ENCODE measurements around the gene SMIM30.
A peak's percentile ranks its signal among the peaks of the same experiment; 100 is the strongest.

The SMIM30 gene

DNA sequence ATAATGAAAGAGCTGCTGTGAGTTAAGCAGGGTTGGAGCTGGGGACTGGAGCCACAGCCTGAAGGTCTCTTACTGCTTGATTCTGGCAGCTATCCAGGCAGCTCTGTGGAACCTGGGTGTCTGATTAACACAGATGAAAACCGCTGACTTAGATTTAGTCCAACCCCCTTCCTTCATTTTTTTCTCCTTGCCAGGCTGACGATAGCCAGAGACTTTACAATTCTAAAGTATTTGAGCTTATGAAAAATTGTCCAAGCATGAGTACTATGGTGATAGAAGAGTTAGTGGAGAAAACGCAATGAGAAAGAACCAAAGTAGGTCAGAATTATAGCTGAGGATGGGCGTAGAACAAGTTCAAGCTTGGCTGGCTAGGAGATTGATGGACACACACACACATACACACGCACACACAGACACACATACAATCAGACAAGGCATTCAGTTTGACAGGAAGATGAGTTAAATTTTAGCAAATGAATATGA lies 18.2 kb downstream of the SMIM30 start:
- no peak for DNase-seq

DNA sequence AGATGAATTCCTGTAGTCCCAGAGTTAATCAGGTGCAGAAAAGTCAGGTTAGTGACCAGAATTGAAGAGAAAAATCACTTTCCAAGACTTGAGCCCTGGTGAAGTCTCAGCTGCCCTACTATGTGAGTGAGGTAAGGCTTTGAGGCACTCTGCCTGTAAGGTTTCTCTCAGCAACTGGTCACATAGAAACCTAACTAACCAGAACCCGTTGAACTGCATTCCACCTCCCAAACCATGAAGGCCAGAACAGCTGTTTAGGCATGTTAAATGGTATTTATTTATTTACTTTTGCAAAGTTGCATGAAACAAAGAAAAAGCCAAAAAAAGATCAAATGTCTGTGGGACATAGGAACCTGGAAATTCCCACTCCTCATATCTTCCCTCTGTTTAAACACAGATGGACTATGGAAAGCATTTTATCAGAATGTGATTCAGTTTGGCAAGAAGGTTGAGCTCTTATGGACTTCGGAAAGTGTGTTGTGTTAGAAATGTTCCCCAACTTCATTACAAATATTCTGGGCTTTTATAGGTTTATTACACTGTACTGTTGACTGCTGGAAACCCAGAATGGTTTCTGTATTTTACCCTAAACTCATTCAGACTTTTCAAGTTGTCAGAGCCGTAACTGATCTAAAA lies 19.0 kb downstream of the SMIM30 start:
- no peak for DNase-seq

DNA sequence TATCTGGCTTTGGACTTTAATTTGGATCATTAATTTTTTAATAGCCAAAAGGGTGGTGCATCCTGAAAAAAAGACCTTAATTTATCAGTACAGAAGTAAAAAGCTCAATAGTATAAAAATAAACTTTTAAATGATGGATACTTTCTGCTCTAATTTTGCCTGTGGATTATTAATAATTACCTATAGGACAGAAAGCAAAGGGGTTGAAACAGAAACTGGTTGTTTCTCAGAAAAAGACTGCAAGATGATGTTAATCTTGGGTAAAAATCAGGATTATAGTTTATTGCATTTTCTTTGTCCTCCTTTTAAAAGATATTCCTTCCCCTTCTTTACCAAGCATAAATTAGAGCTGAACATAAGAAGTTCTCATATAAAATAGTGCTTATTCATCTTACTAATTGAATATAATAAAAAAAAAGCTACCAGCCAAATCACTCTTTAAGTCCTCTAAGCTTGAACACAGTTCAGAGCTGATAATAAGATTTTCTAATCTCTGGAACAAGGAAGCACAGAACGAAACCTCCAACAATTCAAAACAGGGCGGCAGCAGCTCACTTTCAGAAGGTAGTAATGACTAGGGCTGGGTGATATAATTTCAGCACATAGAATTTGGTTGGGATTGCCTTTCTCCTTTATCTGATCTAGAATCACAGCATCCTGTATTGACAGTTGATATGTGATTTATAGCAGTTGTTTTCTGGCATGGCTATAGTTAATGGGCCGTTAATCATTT lies 23.7 kb downstream of the SMIM30 start:
- DNase-seq: no peak

DNA sequence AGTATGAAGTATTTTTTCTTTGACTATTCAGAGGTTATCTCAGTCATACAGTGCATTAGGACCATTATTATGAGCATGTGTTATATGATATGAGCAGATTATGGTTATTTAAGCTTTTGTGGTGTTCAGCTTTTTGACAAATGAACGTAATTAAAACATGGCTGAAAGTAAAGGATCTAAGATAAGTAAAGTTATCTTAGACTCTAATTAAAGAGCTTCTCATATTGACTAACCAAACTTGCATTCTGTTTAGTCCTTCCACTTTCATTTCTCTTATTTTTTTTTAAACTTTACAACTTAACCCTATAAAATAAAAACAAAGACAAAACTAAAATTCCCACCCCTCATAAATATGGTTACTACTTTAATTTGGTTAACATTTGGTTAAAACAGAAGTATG lies 24.8 kb downstream of the SMIM30 start:
- DNase-seq: no peak

DNA sequence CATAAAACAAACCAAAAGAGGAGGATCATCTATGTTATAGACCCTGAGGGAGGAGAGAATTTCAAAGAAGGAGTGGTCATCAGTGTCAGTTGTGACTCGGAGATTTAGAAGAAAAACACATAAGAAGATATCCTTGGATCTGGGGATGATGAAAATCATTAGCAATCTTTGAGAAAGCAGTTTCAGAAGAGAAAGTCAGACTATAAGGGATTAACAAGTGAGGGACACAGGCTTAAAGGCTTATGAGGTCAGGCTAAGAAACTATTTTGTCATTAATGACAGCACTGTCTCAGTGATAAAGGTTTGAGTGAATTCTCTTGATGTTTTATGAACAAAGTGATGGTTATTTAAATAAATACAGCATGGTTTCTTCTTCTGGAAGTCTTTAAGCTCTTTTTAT lies 25.6 kb downstream of the SMIM30 start:
- DNase-seq: no peak

DNA sequence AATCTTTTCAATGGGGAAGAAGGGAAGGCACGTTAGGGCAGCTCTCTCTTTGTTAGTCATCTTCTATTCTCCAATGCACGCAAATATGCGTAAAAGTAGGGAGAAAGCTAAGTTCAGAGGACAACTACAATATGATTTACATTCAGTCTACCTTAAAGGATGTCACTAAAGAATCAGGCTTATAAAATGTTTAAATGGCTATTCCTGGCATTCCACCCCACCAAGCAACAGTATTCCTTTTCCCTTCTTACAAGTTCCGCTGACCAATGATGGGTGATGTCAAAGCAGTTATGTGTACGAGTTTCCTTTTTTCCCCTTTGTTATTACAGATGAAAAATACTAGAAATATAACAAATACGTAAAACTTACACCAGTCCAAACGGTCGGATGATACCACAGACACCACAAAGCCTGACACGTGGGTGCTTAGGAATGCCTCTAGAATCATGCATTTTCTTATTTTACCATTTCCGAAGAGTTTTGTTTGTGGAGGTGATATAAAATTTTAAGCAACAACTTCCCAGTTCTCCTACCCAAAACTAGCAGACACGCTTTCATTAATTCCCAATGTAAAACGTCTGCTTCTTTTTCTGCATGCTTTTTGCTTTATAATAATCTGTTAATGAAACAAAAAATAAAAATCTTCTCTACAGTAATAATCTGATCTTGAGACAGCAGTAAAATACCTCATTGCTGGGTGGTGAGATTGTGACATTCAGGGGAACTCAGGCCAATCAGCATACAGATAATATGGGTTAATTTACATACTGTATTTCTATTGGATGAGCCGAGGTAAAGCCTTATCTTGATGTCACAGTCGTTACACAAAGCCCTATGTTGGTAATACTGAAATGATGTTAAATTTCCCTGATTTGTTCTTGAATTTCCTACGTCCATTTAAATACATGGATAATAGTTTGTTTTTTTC lies 31.0 kb downstream of the SMIM30 start:
- DNase-seq: no peak

DNA sequence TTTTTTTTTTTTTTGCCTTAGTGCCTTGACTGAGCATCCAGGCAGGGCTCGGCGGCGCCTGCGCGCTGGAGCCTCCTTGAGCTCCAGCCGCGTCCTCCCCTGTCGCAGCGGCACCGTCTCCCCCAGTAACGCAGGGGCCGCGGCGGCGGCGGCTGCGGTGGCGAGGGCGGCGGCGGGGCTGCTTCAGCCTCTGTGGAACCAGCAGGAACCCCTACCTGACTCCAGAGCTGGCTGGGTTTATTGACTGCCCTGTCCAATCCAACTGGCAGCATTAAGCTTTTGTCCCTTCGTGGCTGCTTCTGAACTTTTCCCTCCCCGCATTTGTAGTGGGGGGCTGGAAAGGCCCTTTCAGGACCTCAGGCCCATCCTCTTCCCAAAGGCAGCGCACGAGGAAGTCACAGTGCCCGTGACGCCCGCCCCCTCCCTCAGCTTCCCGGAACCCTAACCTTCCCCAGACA lies 31.9 kb downstream of the SMIM30 start, which contains the start of gene GPR85:
GPR85 (minus strand) TSS at position 397 of the 458 bp plus-strand sequence. CDS start 2,106 bp downstream, outside the sequence.
- DNase-seq: peak; percentile 21

DNA sequence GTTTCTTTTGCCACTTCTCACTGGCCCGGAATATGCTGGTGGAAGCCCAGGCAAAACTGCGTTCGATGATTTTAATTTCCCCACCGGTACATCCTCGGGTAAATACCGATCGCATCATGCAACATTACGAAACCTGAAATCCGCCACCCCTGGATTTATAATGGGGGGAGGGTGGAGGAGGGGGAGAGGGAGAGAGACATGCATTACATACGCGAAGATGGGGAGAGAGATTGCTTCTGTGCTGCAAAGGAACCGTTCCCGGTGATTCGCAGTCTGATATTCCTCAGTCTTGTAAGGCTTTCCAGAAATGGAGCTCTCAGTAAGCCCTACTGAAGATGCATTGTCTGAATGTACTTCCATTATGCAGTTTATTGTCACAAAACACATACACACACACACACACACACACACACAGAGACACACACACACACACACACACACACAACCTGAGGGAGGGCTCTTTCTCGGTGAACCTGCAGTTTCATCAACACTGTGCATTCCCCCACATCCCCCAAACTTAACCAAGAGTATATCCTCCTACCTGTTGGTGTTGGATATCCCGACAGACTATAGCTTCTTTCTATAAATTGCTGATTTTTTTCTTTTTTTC lies 32.5 kb downstream of the SMIM30 start:
- no peak for DNase-seq

DNA sequence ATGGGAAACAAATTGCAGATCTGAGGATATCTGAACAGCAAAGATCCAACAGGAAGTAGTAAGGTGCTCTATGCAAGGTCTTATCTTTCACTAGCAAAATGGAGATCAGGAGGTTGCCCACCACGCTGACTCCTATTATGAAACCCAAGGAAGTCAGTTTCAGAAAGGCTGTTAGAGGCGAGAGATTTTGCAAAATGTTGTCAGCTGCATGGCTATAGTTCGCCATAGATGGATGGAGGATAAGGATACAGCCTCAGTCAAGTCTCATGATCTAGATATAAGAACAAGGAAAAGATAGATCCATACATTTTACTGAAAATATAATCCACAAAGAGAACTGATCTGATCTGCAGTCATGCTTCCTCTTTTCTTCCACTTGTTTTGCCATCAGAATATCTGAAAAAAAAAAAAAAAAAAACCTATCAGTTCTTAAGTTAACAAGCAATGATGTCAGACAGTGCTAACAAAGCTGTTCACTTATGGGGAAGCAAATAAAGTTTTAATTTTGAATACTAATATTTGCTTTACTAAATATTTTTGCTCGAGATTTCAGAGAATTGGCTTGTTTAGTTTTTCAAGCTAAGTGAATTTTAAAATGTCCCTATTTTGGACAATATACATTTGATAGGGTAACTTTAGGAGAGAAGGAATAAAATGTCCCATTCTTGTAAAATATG lies 33.7 kb downstream of the SMIM30 start:
- DNase-seq: no peak

DNA sequence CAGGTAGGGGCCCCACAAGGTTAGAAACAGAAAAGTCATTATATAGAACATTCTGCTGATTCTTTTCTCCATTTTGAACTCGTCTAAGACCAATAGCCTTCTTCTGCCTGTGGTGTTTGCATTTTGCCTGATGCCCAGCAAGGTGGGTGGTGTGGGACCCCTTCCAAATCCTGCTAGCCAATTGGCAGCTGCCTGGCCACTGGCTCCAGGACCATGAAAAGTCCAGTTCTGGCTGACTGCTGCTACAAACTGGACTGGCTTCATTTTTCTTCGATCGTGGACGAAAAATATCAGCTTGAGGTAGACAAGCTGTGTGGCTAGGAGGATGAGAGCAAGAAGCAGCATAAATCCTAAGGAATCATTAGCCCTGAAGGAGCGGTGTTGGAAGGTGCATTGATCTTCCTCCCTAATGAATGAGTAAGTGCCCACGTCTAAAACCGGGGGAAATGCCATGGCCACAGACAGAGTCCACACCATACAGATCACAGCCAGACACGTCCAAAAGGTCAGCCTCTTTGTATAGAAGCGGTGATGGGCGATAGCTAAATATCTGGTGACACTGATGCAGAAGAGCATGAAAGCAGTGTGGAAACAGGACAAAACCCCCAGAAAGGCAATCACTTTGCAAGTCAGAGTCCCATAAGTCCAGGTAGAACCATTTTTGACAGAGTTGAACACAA lies 34.4 kb downstream of the SMIM30 start:
- no peak for DNase-seq

DNA sequence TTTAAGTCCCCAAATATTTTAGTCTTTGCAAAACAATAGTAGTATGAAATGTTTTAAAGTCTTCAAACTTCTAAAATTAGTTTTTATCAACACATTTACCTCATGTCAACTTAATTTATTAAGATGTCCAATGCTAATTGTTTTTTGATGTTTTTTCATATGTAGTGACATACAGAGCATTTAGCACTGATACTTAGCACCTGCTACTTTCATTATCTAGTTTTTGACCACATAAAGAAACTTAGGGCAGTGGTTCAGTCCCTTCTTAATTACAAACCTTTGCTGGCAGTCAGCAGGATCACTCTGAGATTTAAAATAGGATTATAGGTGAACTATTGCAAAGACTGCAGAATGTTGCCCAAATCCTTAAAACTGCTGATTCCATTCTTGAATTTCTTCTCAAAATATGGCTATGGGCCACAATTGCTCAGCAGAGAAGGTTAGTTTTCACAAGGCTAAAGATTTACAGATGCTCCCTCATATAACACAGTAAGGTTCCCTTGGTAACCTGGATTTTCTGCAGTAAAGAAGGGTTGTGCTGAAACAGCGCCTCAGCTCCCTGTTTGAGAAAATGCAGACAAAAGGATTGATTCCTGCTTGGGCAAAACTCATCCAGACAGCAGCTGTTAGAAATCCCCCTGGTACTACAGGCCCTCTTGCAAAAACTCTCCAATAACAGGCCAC lies 35.1 kb downstream of the SMIM30 start:
- DNase-seq: no peak

DNA sequence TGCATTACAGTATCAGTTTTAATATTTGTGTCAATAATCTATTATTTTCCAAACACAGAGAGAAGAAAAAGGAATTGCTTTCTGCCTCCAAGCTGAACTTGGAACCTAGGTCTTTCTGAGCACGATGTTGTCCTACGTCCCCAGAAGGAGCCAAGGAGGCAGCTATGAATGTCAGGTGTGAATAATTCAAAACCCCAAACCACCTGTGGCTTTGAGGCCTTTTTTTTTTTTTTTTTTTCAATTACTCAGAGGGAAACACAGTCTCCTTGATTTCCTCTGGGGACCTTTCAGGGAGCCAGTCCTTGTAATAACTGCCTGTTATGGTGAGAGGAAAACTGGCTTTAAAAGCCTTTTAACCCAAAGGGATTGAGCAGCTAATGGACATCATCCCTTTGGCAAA lies 40.0 kb downstream of the SMIM30 start:
- DNase-seq: no peak

DNA sequence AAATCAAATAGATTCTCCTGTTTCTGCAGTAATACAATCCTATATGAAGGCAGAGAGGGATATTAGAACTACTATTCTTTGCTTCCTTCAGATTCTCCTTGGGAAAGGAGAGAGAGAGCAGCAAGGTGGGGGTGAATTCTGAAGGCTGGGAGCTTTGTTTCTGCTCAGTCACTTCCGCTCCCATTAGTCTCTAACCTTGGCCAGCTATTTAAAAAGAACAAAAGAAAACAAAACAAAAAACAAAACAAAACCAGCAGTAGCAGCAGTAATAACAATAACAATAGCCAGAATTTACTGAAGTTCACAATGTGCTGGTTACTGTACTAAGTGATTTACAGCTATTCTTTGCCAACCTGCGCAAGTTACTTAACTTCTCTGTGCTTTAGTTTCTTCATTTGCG lies 41.7 kb downstream of the SMIM30 start:
- DNase-seq: no peak

DNA sequence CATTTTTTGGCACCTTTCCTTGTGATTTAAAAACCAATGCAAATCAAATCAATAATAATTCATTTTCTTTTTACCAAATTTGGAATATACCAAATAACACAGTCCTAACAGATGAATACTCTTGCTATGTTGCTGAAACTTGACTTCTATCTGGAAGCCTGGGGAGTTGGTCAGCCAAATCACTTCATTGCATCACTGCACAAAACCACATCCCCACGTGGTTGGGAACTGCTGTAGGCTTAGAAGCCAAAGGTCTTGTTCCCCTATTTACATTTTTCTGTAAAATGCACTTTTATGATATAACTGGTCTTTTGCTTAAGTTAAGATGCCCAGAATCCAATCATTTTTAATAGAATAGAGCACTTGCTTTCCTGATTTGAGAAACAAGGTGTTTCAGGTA lies 46.9 kb downstream of the SMIM30 start:
- no peak for DNase-seq
